Liver (tissue), 9 donors: ENCODE data around the gene CST9. TPM values are rescaled to one million over a fixed set of nuclear protein-coding genes. Genes with fewer than 3 reads are reported as not detected.

Experiments used
- DNase-seq: peaks from one replicate; pipeline ENCODE4 v3.0.0-alpha.2; 2017; ENCODE audit warnings: low spot score
- H3K27ac ChIP-seq, 2 donors: one replicate each; pipeline ENCODE4 v1.7.0; 2013; ENCODE audit warnings: inconsistent platforms in 2 of 2, low read length in 2 of 2, control low read depth in 1 of 2, low read depth in 1 of 2, mild to moderate bottlenecking in 1 of 2
- H3K27me3 ChIP-seq, 4 donors: one replicate each; pipeline versions ENCODE4 v1.6.1 to v1.7.0; 2013; ENCODE audit warnings: low read length in 3 of 4, inconsistent platforms in 1 of 4, mild to moderate bottlenecking in 1 of 4, moderate library complexity in 1 of 4; ENCODE audit not compliant: control insufficient read depth in 4 of 4, insufficient read depth in 4 of 4
- H3K36me3 ChIP-seq, 4 donors: one replicate each; pipeline versions ENCODE4 v1.6.1 to v1.7.0; 2013; ENCODE audit warnings: low read length in 3 of 4, mild to moderate bottlenecking in 3 of 4, low read depth in 1 of 4, moderate library complexity in 1 of 4; ENCODE audit not compliant: control insufficient read depth in 4 of 4, insufficient read depth in 3 of 4
- H3K4me1 ChIP-seq, 4 donors: one replicate each; pipeline versions ENCODE4 v1.6.1 to v1.7.0; 2013; ENCODE audit warnings: low read length in 3 of 4, mild to moderate bottlenecking in 3 of 4, moderate library complexity in 1 of 4; ENCODE audit not compliant: control insufficient read depth in 4 of 4, insufficient read depth in 4 of 4
- H3K4me3 ChIP-seq, 3 donors: one replicate each; pipeline versions ENCODE4 v1.6.1 to v1.7.0; 2013; ENCODE audit warnings: low read length in 3 of 3, control low read depth in 1 of 3, low read depth in 1 of 3, mild to moderate bottlenecking in 1 of 3
- H3K9ac ChIP-seq, 2 donors: one replicate each; pipeline ENCODE4 v1.7.0; 2013; ENCODE audit warnings: low read length in 2 of 2, mild to moderate bottlenecking in 2 of 2, moderate library complexity in 2 of 2, control low read depth in 1 of 2, low read depth in 1 of 2
- H3K9me3 ChIP-seq, 4 donors: one replicate each; pipeline versions ENCODE4 v1.6.1 to v1.7.0; 2013; ENCODE audit warnings: low read length in 3 of 4; ENCODE audit not compliant: control insufficient read depth in 4 of 4
- ATF3 ChIP-seq: IDR thresholded peaks from 2 replicates; pipeline ENCODE4 v1.6.1; 2016; ENCODE audit warnings: antibody characterized with exemption
- CTCF ChIP-seq: fragments of 150-350 bp; IDR thresholded peaks from 2 replicates; pipeline ENCODE4 v1.5.1; 2017; ENCODE audit warnings: improper control_type of control experiment, low read depth, low read length; ENCODE audit not compliant: missing input control
- EGR1 ChIP-seq, 2 donors: IDR thresholded peaks; 2 replicates each; pipeline ENCODE4 v1.6.1; 2016 to 2018; ENCODE audit warnings: antibody characterized with exemption in 2 of 2, low read depth in 2 of 2
- FOXA1 ChIP-seq: IDR thresholded peaks from 2 replicates; pipeline ENCODE4 v1.6.1; 2016; ENCODE audit warnings: antibody characterized with exemption
- FOXA2 ChIP-seq: IDR thresholded peaks from 2 replicates; pipeline ENCODE4 v1.6.1; 2016; ENCODE audit warnings: antibody characterized with exemption
- GABPA ChIP-seq, 2 donors: IDR thresholded peaks in 1 of 2; conservative IDR thresholded peaks in 1 of 2; 2 replicates each; pipeline ENCODE4 v1.6.1; 2016; ENCODE audit warnings: antibody characterized with exemption in 2 of 2, mild to moderate bottlenecking in 1 of 2, moderate library complexity in 1 of 2
- HNF4A ChIP-seq, 2 donors: conservative IDR thresholded peaks; 2 replicates each; pipeline ENCODE4 v1.6.1; 2016; ENCODE audit warnings: antibody characterized with exemption in 2 of 2, mild to moderate bottlenecking in 2 of 2
- HNF4G ChIP-seq: IDR thresholded peaks from 2 replicates; pipeline ENCODE4 v1.6.1; 2016; ENCODE audit warnings: antibody characterized with exemption
- JUND ChIP-seq, 2 donors: IDR thresholded peaks; 2 replicates each; pipeline ENCODE4 v1.6.1; 2016; ENCODE audit warnings: antibody characterized with exemption in 2 of 2
- MAX ChIP-seq: IDR thresholded peaks from 2 replicates; pipeline ENCODE4 v1.6.1; 2016; ENCODE audit warnings: antibody characterized with exemption
- NR2F2 ChIP-seq: IDR thresholded peaks from 2 replicates; pipeline ENCODE4 v1.6.1; 2016; ENCODE audit warnings: antibody characterized with exemption
- RAD21 ChIP-seq, 2 donors: IDR thresholded peaks; 2 replicates each; pipeline ENCODE4 v1.6.1; 2016; ENCODE audit warnings: antibody characterized with exemption in 2 of 2, mild to moderate bottlenecking in 2 of 2
- REST ChIP-seq: IDR thresholded peaks from 2 replicates; pipeline ENCODE4 v1.6.1; 2016; ENCODE audit warnings: antibody characterized with exemption, mild to moderate bottlenecking
- RXRA ChIP-seq, 2 donors: IDR thresholded peaks; 2 replicates each; pipeline ENCODE4 v1.6.1; 2017 to 2018; ENCODE audit warnings: antibody characterized with exemption in 2 of 2, mild to moderate bottlenecking in 1 of 2
- SP1 ChIP-seq: IDR thresholded peaks from 2 replicates; pipeline ENCODE4 v1.6.1; 2018; ENCODE audit warnings: antibody characterized with exemption, mild to moderate bottlenecking
- TAF1 ChIP-seq: conservative IDR thresholded peaks from 2 replicates; pipeline ENCODE4 v1.6.1; 2016; ENCODE audit warnings: antibody characterized with exemption, mild to moderate bottlenecking
- YY1 ChIP-seq: IDR thresholded peaks from 2 replicates; pipeline ENCODE4 v1.6.1; 2016; ENCODE audit warnings: antibody characterized with exemption, mild to moderate bottlenecking
- ZBTB33 ChIP-seq: IDR thresholded peaks from 2 replicates; pipeline ENCODE4 v1.6.1; 2016; ENCODE audit warnings: antibody characterized with exemption
- WGBS: extraction: QIAGEN DNeasy Blood & Tissue Kit; methylation state at CpG from one replicate; pipeline ENCODE4 v1.1.7; 2013; 5-methylcytosine and 5-hydroxymethylcytosine counted together
- polyA plus RNA-seq, 2 donors: library from polyadenylated mRNA; stranded (reverse) in 1 of 2; unstranded in 1 of 2; fragments of 200-250 nt in 1 of 2; fragments of >200 nt in 1 of 2; fragmentation: Nextera tagmentation in 1 of 2; extraction: Ambion mirVana in 1 of 2; gene quantifications; one replicate each; pipeline versions ENCODE4 v1.2.1 to v1.2.3, GENCODE V29; 2013 to 2015
- total RNA-seq, 2 donors: library from RNA; depleted of rRNA; stranded (reverse); fragments of >200 nt; gene quantifications; one replicate each; pipeline ENCODE4 v1.2.3, GENCODE V29; 2014
- donor health status: healthy.
- donor health status: healthy.
- donor health status: healthy.
- donor health status: healthy.
- donor health status: healthy.

CST9 gene
- total and polyA plus RNA-seq, 4 donors = not detected

- TF ChIP-seq MAX = no peak
- no peak for TF ChIP-seq CTCF
- no peak for TF ChIP-seq GABPA (IDR thresholded peaks at IDR 0.05 in 1 of 2, conservative IDR thresholded peaks at IDR 0.05 in 1 of 2)
- no peak for TF ChIP-seq NR2F2
- TF ChIP-seq YY1 = no peak
- no peak for TF ChIP-seq ATF3
- TF ChIP-seq REST = no peak
- no peak for TF ChIP-seq RXRA (IDR thresholded peaks at IDR 0.05)
- TF ChIP-seq TAF1 = no peak
- TF ChIP-seq ZBTB33 = no peak
- TF ChIP-seq SP1 = no peak
- TF ChIP-seq HNF4G = no peak
- TF ChIP-seq FOXA2 = no peak
- TF ChIP-seq FOXA1 = no peak
- no peak for TF ChIP-seq EGR1 (IDR thresholded peaks at IDR 0.05; ENCODE audit: low read depth in 2 of 2)
- no peak for TF ChIP-seq JUND (IDR thresholded peaks at IDR 0.05)
- no peak for TF ChIP-seq RAD21 (IDR thresholded peaks at IDR 0.05)
- TF ChIP-seq HNF4A (conservative IDR thresholded peaks at IDR 0.05) = no peak
- no peak for DNase-seq
- Histone ChIP-seq H3K4me1 (peaks cover 0 to 3% (median under 1%) of the 10 kb centered on the region in 4 donors), H3K36me3 (no peaks in the 10 kb centered on the region), H3K27me3 (no peaks in the 10 kb centered on the region), H3K27ac (no peak overlapping the region), H3K4me3 (no peak overlapping the region), H3K9me3 (no peaks in the 10 kb centered on the region), H3K9ac (no peak overlapping the region)
- WGBS = 79% methylated on average over 9 of the region's 9 CpGs
These were observed 19.7 kb upstream of the CST9 start for GRCh38 chr20:23625236-23625964.
